Measurements from ENCODE around the gene CACNA1D.

DNA sequence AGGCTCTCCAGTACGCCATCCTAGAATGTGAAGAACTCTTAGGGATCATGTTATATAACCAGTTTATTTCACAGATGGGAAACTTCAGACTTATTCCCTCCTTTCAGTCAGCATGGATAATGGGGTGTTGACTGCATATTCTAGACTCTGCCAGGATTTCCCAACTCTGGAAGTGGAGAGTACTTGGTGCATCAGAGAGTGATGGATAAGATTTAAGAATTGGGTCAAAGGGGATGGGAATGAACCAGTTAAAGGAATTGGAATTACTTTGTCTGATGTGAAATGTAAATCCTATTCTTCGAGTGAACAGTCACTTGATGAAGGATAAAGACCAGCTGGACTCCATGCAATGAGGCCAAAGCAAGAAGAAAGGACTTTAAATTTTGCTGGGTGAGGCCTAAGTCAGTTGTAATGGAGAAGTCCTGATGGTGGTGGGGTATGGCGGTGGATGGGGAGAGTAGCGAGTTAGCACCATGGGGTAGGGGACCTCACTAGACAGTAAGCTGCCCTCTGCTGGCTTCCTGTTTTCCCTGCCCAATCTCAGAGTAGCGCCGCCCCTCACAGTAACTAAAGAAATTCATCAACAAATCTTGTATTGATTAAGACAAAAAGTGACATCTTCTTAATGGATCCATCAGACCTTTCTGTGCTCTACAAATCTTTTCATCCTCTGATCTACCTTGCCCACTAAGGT lies 7.3 kb upstream of the CACNA1D start:
- TF ChIP-seq, protein P1, sequence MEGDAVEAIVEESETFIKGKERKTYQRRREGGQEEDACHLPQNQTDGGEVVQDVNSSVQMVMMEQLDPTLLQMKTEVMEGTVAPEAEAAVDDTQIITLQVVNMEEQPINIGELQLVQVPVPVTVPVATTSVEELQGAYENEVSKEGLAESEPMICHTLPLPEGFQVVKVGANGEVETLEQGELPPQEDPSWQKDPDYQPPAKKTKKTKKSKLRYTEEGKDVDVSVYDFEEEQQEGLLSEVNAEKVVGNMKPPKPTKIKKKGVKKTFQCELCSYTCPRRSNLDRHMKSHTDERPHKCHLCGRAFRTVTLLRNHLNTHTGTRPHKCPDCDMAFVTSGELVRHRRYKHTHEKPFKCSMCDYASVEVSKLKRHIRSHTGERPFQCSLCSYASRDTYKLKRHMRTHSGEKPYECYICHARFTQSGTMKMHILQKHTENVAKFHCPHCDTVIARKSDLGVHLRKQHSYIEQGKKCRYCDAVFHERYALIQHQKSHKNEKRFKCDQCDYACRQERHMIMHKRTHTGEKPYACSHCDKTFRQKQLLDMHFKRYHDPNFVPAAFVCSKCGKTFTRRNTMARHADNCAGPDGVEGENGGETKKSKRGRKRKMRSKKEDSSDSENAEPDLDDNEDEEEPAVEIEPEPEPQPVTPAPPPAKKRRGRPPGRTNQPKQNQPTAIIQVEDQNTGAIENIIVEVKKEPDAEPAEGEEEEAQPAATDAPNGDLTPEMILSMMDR (conservative IDR thresholded peaks at IDR 0.05; ENCODE audit: low read depth, low read length), result no peak
- TF ChIP-seq EZH2 (IDR thresholded peaks at IDR 0.05; ENCODE audit: borderline replicate concordance, low read depth, low read length, poor library complexity, severe bottlenecking), result no peak

Measured in A673 (cell line).